Fibroblast of mammary gland (primary cell): ENCODE data around the gene HMX3.

Experiments used
- DNase-seq: peaks from one replicate; pipeline ENCODE4 v3.0.0-alpha.2; 2010; ENCODE audit warnings: low read depth
- H3K4me3 ChIP-seq: 2 replicates; pipeline ENCODE4 v1.5.1; 2011; ENCODE audit warnings: low read depth, mild to moderate bottlenecking, low read length, moderate library complexity; ENCODE audit not compliant: control insufficient read depth
- CTCF ChIP-seq: conservative IDR thresholded peaks from 2 replicates; pipeline ENCODE4 v1.5.1; 2011; ENCODE audit warnings: low read depth, low read length, inconsistent platforms; ENCODE audit not compliant: control insufficient read depth, insufficient read depth

HMX3 gene

DNA sequence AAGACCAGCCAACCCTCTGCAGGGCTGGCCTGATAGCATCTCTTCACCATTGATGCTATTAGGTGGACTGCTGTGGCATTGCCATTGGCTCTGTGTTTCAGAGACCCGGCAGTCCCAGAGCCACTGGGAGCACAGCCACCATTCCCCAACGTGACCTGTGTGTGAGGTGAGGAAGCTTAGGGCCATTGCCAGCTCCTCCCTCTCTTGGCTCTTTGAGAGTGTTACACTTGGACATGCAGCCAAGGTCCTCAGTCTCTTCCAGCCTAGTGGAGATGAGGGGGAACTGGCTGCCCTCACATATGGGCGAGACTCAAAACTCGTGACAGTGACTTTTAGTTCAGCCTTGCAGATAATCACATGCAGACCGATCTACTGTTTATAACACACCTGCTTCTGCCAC, 39.3 kb upstream of the HMX3 start:
- no peak overlapping the region for H3K4me3 ChIP-seq
- TF ChIP-seq CTCF, result no peak

GRCh38 chr10:123097039-123097438, 38.7 kb upstream of the HMX3 start:
- H3K4me3 ChIP-seq, result no peak overlapping the region
- no peak for DNase-seq
- no peak for TF ChIP-seq CTCF

More for the DNA sequence above, 39.3 kb upstream of the HMX3 start:
- DNase-seq, result no peak

DNA sequence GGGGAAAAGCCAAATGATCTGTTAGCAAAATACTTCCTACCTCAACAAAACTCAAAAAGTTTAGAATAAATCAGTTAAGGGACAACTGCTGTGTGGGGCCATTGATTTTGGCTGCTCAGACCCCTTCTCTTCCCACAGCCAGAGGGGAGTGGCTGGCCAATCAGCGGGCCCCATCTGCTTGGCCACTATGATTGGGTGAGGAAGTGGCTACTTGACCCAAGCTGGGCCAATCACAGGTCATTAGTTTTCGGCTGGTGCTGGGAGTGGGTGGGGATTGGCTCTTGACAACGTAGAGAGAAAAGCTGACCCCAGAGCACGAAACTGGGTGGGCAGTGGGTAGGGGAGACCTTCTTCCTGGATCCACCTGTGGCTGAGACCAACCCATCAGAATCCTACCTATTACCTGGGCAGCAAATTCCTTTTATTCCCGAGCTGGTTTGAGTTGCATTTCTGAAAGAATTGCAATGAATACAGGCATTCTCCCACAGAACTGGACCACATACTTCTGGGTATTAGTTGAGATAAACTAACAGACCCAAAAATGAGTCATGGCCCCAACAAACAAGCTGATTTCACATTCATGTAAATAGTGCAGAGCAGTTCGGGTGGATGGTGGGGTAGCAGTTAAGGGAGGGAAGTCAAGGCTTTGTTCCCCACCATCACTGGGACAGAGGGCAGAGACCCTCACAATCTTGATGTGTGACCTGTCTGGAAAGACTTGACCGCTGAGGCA, 35.6 kb upstream of the HMX3 start:
- TF ChIP-seq CTCF, result no peak
- H3K4me3 ChIP-seq, result no peak overlapping the region
- DNase-seq, result no peak

DNA sequence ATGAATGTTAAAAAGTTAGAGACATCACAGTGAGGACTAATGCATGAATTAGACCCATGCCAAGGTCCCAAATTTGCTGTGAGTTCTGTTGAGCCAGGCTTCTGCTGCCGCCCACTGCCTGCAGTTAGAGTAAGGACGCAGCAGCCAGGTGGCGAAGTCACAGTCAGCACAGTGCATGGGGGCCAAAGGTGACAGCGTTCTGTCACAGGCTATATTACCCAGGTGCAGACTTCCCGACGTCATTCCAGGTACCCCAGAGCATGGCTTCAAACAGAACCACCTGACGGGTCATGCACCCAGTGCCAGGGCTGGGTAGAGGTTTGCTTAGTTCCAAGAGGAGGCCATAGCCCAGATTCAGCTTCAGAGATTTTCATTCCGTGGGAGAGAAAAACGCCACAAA, 33.9 kb upstream of the HMX3 start:
- DNase-seq, result no peak
- H3K4me3 ChIP-seq, result no peak overlapping the region
- no peak for TF ChIP-seq CTCF

GRCh38 chr10:123102673-123103072, 33.1 kb upstream of the HMX3 start:
- no peak overlapping the region for H3K4me3 ChIP-seq
- DNase-seq, result no peak
- no peak for TF ChIP-seq CTCF

DNA sequence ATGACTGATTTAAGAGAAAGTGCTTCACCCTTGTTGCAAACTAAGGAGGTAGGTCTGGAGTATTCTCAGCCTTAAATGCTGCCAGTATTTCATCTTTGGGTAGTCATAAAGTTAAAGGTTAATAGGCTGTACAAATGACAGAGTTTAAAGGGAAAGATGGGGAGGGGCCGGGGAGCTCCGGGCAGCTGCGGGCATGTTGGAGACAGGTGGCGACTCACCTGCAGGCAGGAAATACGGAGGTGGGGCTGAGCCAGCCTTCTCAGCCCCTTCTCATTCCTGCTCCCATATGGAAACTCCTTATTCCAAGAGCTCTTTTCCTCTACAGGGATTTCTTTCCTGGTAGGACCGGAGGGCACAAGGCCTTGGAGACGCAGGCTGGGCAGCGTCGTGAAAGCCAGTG, 31.8 kb upstream of the HMX3 start:
- no peak for TF ChIP-seq CTCF
- no peak overlapping the region for H3K4me3 ChIP-seq
- no peak for DNase-seq

GRCh38 chr10:123109466-123109865, 26.3 kb upstream of the HMX3 start:
- TF ChIP-seq CTCF, result no peak
- H3K4me3 ChIP-seq, result no peak overlapping the region
- DNase-seq, result no peak
